Activated CD8-positive, alpha-beta memory T cell treated with anti-CD3 and anti-CD28 coated beads, Interleukin-2, amount 50 U/mL, for 1 hour (primary cell): Measurements from ENCODE around the gene NEURL2.

Source experiments
- DNase-seq: peaks from one replicate; pipeline ENCODE4 v3.0.0-alpha.2; 2020; ENCODE audit errors: extremely low read depth

The NEURL2 gene

GRCh38 chr20:45872626-45873025 is 18.4 kb downstream of the NEURL2 start:
- no peak for DNase-seq

GRCh38 chr20:45867819-45868176 is 23.2 kb downstream of the NEURL2 start:
- DNase-seq: no peak

- DNase-seq: no peak
Observed at GRCh38 chr20:45867136-45867818, 23.7 kb downstream of the NEURL2 start.

- DNase-seq: no peak
Observed at GRCh38 chr20:45866454-45866853, 24.6 kb downstream of the NEURL2 start.

- DNase-seq: no peak
Observed at GRCh38 chr20:45863543-45864470, 27.2 kb downstream of the NEURL2 start.

GRCh38 chr20:45861221-45862075 is 29.6 kb downstream of the NEURL2 start:
- no peak for DNase-seq

GRCh38 chr20:45860560-45861220 is 30.3 kb downstream of the NEURL2 start:
- no peak for DNase-seq

GRCh38 chr20:45859916-45860315 is 31.1 kb downstream of the NEURL2 start:
- no peak for DNase-seq

GRCh38 chr20:45857882-45858216 is 33.2 kb downstream of the NEURL2 start:
- no peak for DNase-seq

- peak; percentile 97 for DNase-seq
Observed at GRCh38 chr20:45857114-45857881, 33.7 kb downstream of the NEURL2 start, which contains the start of the genes ACOT8 and ZSWIM3. Gene ACOT8, minus strand, starts transcription at chr20:45857392. Its CDS starts 77 bp downstream, at chr20:45857315. Gene ZSWIM3, plus strand, starts transcription at chr20:45857614. Its CDS starts 212 bp downstream, at chr20:45857826.

- DNase-seq: no peak
Observed at GRCh38 chr20:45853484-45853883, 37.5 kb downstream of the NEURL2 start.

GRCh38 chr20:45852326-45852725 is 38.7 kb downstream of the NEURL2 start:
- DNase-seq: no peak

- DNase-seq: no peak
Observed at GRCh38 chr20:45851501-45851900, 39.5 kb downstream of the NEURL2 start.

GRCh38 chr20:45850926-45851325 is 40.1 kb downstream of the NEURL2 start:
- DNase-seq: no peak

GRCh38 chr20:45850238-45850637 is 40.8 kb downstream of the NEURL2 start:
- DNase-seq: no peak

GRCh38 chr20:45848969-45849582 is 41.9 kb downstream of the NEURL2 start:
- DNase-seq: no peak

- no peak for DNase-seq
Observed at GRCh38 chr20:45848421-45848820, 42.6 kb downstream of the NEURL2 start.

GRCh38 chr20:45845452-45845851 is 45.6 kb downstream of the NEURL2 start:
- DNase-seq: no peak

- no peak for DNase-seq
Observed at GRCh38 chr20:45843506-45843905, 47.5 kb downstream of the NEURL2 start.

GRCh38 chr20:45842169-45842812 is 48.7 kb downstream of the NEURL2 start:
- no peak for DNase-seq
